Esophagus squamous epithelium (tissue), 4 donors: ENCODE results near the gene HYDIN.
"Not testable (repeated sequence)": the region's sequence is repeated elsewhere in the genome, so short reads cannot be mapped to it uniquely, and the experiment has no call there.

ENCODE experiments used
- POLR2A ChIP-seq, 4 donors: fragments of 450-650 bp; IDR thresholded peaks; one replicate each; pipeline ENCODE4 v1.6.1; 2017; ENCODE audit warnings: antibody characterized with exemption in 4 of 4, mild to moderate bottlenecking in 4 of 4, moderate library complexity in 3 of 4
- TF ChIP-seq, protein P1 (sequence below), 6 experiments: fragments of 450-650 bp in 4 of 6; fragments of 200-600 bp in 2 of 6; sonication (generic) in 2 of 6; IDR thresholded peaks; one replicate each; pipeline ENCODE4 v1.5.1; 2016 to 2019; ENCODE audit warnings: antibody characterized with exemption in 6 of 6, mild to moderate bottlenecking in 4 of 6, moderate library complexity in 4 of 6

DNA sequence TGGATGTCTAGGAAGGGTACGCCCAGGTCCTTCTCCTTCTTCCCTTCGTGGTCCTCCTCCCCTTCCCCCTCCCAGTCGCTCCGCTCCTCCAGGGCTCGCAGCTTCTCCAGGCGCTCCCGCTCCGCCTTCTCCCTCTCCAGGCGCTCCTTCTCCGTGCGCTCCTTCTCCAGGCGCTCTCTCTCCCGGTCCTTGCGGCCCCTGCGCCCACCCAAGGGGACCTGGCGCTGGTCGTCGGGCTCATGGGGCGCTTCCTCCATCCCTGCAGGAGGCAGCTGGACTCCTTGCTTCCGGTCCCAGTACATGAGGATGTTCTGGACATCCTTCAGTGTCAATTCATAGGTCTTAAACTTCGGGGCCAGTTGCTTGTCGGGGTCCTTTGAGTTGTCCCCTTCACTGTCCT is 309.9 kb downstream of the HYDIN start:
- TF ChIP-seq, protein P1, sequence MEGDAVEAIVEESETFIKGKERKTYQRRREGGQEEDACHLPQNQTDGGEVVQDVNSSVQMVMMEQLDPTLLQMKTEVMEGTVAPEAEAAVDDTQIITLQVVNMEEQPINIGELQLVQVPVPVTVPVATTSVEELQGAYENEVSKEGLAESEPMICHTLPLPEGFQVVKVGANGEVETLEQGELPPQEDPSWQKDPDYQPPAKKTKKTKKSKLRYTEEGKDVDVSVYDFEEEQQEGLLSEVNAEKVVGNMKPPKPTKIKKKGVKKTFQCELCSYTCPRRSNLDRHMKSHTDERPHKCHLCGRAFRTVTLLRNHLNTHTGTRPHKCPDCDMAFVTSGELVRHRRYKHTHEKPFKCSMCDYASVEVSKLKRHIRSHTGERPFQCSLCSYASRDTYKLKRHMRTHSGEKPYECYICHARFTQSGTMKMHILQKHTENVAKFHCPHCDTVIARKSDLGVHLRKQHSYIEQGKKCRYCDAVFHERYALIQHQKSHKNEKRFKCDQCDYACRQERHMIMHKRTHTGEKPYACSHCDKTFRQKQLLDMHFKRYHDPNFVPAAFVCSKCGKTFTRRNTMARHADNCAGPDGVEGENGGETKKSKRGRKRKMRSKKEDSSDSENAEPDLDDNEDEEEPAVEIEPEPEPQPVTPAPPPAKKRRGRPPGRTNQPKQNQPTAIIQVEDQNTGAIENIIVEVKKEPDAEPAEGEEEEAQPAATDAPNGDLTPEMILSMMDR (IDR thresholded peaks at IDR 0.05), result not testable (repeated sequence)
- not testable (repeated sequence) for TF ChIP-seq POLR2A (IDR thresholded peaks at IDR 0.05)
